IMR-90 (cell line): ENCODE measurements around the gene ALX4. TPM values are rescaled to one million over a fixed set of nuclear protein-coding genes. Genes with fewer than 3 reads are reported as not detected.

ENCODE experiments used
- ATAC-seq: fragments of 200-7000 bp; cut with Tn5 transposase; 2 replicates; pipeline ENCODE4 v1.9.1; 2020; ENCODE audit warnings: low read depth, mild to moderate bottlenecking, moderate library complexity
- BruUV-seq: library from RNA; stranded (reverse); fragments of 400-500 nt; replicated peaks from 2 replicates; lab custom pipeline; 2021; lab: Mats Ljungman, UMichigan
- CTCF ChIA-PET: fragments of 300-600 bp; formaldehyde crosslinking; extraction: SDS; loops from one replicate; lab custom pipeline; 2021; ENCODE audit warnings: antibody characterized with exemption; lab: Yijun Ruan, JAX
- POLR2A ChIA-PET: fragments of 300-600 bp; sonication (Branson Sonifier 250); formaldehyde crosslinking; loops from one replicate; lab custom pipeline; 2022; ENCODE audit warnings: antibody characterized with exemption; ENCODE audit not compliant: unreplicated experiment; lab: Charles Lee
- DNase-seq: peaks from one replicate; pipeline ENCODE4 v3.0.0; 2013
- H2AFZ ChIP-seq: replicated peaks from 2 replicates; pipeline ENCODE3; 2013; ENCODE audit warnings: low read length, mild to moderate bottlenecking; ENCODE audit not compliant: poor library complexity
- H2AK5ac ChIP-seq: 2 replicates; pipeline ENCODE4 v1.6.1; 2013; ENCODE audit warnings: low read depth, low read length, inconsistent platforms
- H2AK9ac ChIP-seq: replicated peaks from 2 replicates; pipeline ENCODE3; 2013; ENCODE audit warnings: mild to moderate bottlenecking, low read depth, low read length, moderate library complexity; ENCODE audit not compliant: poor library complexity
- H2BK120ac ChIP-seq: 2 replicates; pipeline ENCODE4 v1.6.1; 2013; ENCODE audit warnings: low read depth, low read length, inconsistent platforms
- H2BK15ac ChIP-seq: 3 replicates; pipeline ENCODE4 v1.6.1; 2013; ENCODE audit warnings: low read depth, low read length, inconsistent platforms
- H2BK20ac ChIP-seq: 2 replicates; pipeline ENCODE4 v1.6.1; 2013; ENCODE audit warnings: low read depth, mild to moderate bottlenecking, inconsistent platforms, low read length, moderate library complexity
- H2BK5ac ChIP-seq: 2 replicates; pipeline ENCODE4 v1.6.1; 2013; ENCODE audit warnings: mild to moderate bottlenecking, low read depth, low read length, inconsistent platforms; ENCODE audit not compliant: poor library complexity, severe bottlenecking
- H3K14ac ChIP-seq: replicated peaks from 2 replicates; pipeline ENCODE4 v1.6.1; 2013; ENCODE audit warnings: low read depth, low read length, inconsistent platforms
- H3K18ac ChIP-seq: 2 replicates; pipeline ENCODE4 v1.6.1; 2013; ENCODE audit warnings: low read depth, low read length, control low read depth
- H3K23ac ChIP-seq: 2 replicates; pipeline ENCODE4 v1.6.1; 2013; ENCODE audit warnings: low read depth, low read length, inconsistent platforms
- H3K27ac ChIP-seq: 2 replicates; pipeline ENCODE4 v1.5.1; 2013; ENCODE audit warnings: mild to moderate bottlenecking, control low read depth, low read length; ENCODE audit not compliant: insufficient read depth
- H3K27me3 ChIP-seq: 2 replicates; pipeline ENCODE4 v1.6.1; 2013; ENCODE audit warnings: low read length; ENCODE audit not compliant: control insufficient read depth, insufficient read depth
- H3K36me3 ChIP-seq: 2 replicates; pipeline ENCODE4 v1.6.1; 2013; ENCODE audit warnings: low read length, mixed read lengths; ENCODE audit not compliant: control insufficient read depth, insufficient read depth
- H3K4ac ChIP-seq: 2 replicates; pipeline ENCODE4 v1.6.1; 2013; ENCODE audit warnings: low read depth, low read length, inconsistent platforms
- H3K4me1 ChIP-seq: 2 replicates; pipeline ENCODE4 v1.6.1; 2013; ENCODE audit warnings: low read length, mixed read lengths; ENCODE audit not compliant: control insufficient read depth, insufficient read depth
- H3K4me2 ChIP-seq: 2 replicates; pipeline ENCODE4 v1.6.1; 2013; ENCODE audit warnings: low read depth, mild to moderate bottlenecking, control low read depth, low read length, moderate library complexity
- H3K4me3 ChIP-seq: 2 replicates; pipeline ENCODE4 v1.5.1; 2013; ENCODE audit warnings: low read depth, mild to moderate bottlenecking, control low read depth, low read length, moderate library complexity; ENCODE audit not compliant: insufficient read depth
- H3K56ac ChIP-seq: 2 replicates; pipeline ENCODE4 v1.6.1; 2013; ENCODE audit warnings: low read length, inconsistent platforms; ENCODE audit not compliant: insufficient read depth; ENCODE audit errors: extremely low read depth
- H3K79me1 ChIP-seq, 2 experiments: 2 replicates each; pipeline ENCODE4 v1.6.1; 2013; ENCODE audit warnings: low read length in 2 of 2, inconsistent platforms in 1 of 2, low read depth in 1 of 2
- H3K9ac ChIP-seq: 2 replicates; pipeline ENCODE4 v1.6.1; 2013; ENCODE audit warnings: low read depth, low read length, control low read depth
- H3K9me1 ChIP-seq: 2 replicates; pipeline ENCODE4 v1.6.1; 2013; ENCODE audit warnings: low read length, inconsistent platforms; ENCODE audit not compliant: insufficient read depth
- H3K9me3 ChIP-seq: 2 replicates; pipeline ENCODE4 v1.6.1; 2013; ENCODE audit warnings: low read length; ENCODE audit not compliant: control insufficient read depth, insufficient read depth
- H4K20me1 ChIP-seq: 2 replicates; pipeline ENCODE4 v1.6.1; 2013; ENCODE audit warnings: low read length, inconsistent platforms; ENCODE audit not compliant: insufficient read depth
- H4K5ac ChIP-seq: 2 replicates; pipeline ENCODE4 v1.6.1; 2013; ENCODE audit warnings: mild to moderate bottlenecking, low read depth, low read length, control low read depth
- H4K8ac ChIP-seq, 2 experiments: 2 replicates each; pipeline ENCODE4 v1.6.1; 2013; ENCODE audit warnings: low read depth in 2 of 2, low read length in 2 of 2, control low read depth in 1 of 2, inconsistent platforms in 1 of 2
- H4K91ac ChIP-seq: 2 replicates; pipeline ENCODE4 v1.6.1; 2013; ENCODE audit warnings: low read depth, low read length, inconsistent platforms; ENCODE audit not compliant: insufficient read depth
- CEBPB ChIP-seq: IDR thresholded peaks from 2 replicates; pipeline ENCODE4 v1.6.1; 2012; ENCODE audit warnings: low read depth, low read length, improper control_type of control experiment
- SMC3 ChIP-seq: fragments of 150-350 bp; IDR thresholded peaks from 2 replicates; pipeline ENCODE4 v1.6.1; 2016; ENCODE audit warnings: low read depth, mild to moderate bottlenecking, antibody characterized with exemption, low read length, moderate library complexity
- WGBS, 2 experiments: methylation state at CpG; one replicate each; pipeline versions ENCODE4 v1.1.5 to v1.1.7; 2013; ENCODE audit warnings: missing lambda C conversion rate in 2 of 2; ENCODE audit not compliant: insufficient read length in 1 of 2; ENCODE audit errors: extremely low coverage in 2 of 2; 5-methylcytosine and 5-hydroxymethylcytosine counted together
- dilution Hi-C: fragments of 300-500 bp; cut with HindIII; formaldehyde crosslinking; loops from one replicate; pipeline ENCODE4 v1.14.3; 2018; ENCODE audit warnings: low sequenced_read_pairs; ENCODE audit not compliant: unreplicated experiment
- in situ Hi-C: fragments of 300-500 bp; cut with MboI; formaldehyde crosslinking; loops from 3 replicates; pipeline ENCODE4 v1.14.3; 2019; ENCODE audit warnings: low sequenced_read_pairs, inconsistent platforms, mixed read lengths
- intact Hi-C: fragments of 100-400 bp; cut with micrococcal nuclease; formaldehyde crosslinking; loops from 2 replicates; pipeline ENCODE4 v1.10.0; 2022
- polyA plus RNA-seq, 3 experiments: library from polyadenylated mRNA; depleted of rRNA; stranded (reverse); fragments of >200 nt; gene quantifications; 2 replicates each; pipeline ENCODE4 v1.2.3, GENCODE V29; 2012; ENCODE audit warnings: low replicate concordance in 1 of 3
- total RNA-seq: library from RNA; depleted of rRNA; stranded (reverse); fragments of >200 nt; gene quantifications from 2 replicates; pipeline ENCODE4 v1.2.3, GENCODE V29; 2012

The ALX4 gene
- total and polyA plus RNA-seq, 2 of the 4 experiments (the other 2 are of a cell fraction) = not detected

GRCh38 chr11:44348114-44348513 lies 38.2 kb upstream of the ALX4 start:
- Histone ChIP-seq H3K4me3 (no peak overlapping the region), H3K14ac (no peak overlapping the region), H3K23ac (no peak overlapping the region), H2BK120ac (no peak overlapping the region), H2BK15ac (no peak overlapping the region), H2BK20ac (no peak overlapping the region), H3K9me1 (no peaks in the 10 kb centered on the region), H3K56ac (no peak overlapping the region), H4K8ac (no peak overlapping the region), H3K4ac (no peak overlapping the region), H3K4me1 (no peaks in the 10 kb centered on the region), H3K9me3 (no peaks in the 10 kb centered on the region), H4K5ac (no peak overlapping the region), H2BK5ac (no peak overlapping the region), H2AK5ac (no peak overlapping the region), H3K27me3 (peaks cover 45% of the 10 kb centered on the region), H3K4me2 (no peak overlapping the region), H3K18ac (no peak overlapping the region), H2AK9ac (no peak overlapping the region), H4K20me1 (no peaks in the 10 kb centered on the region), H3K27ac (no peak overlapping the region), H3K9ac (no peak overlapping the region), H4K91ac (no peak overlapping the region), H3K79me1 (no peaks in the 10 kb centered on the region), H2AFZ (no peak overlapping the region), H3K36me3 (no peaks in the 10 kb centered on the region)
- no TSS peak for BruUV-seq
- no peak for DNase-seq
- POLR2A ChIA-PET = no interaction called here
- intact Hi-C loops (no loop called here), dilution Hi-C loops (no loop called here), in situ Hi-C loops (no loop called here)
- TF ChIP-seq SMC3 = no peak
- peak; percentile 41; the same call in 1 of the 2 replicates for TF ChIP-seq CEBPB
- WGBS, 2 experiments = no CpG with 5 or more reads among the region's 2 CpGs
- CTCF ChIA-PET = no interaction called here
- no peak for ATAC-seq
